ENCODE results near the gene ERN2.
"Not testable (repeated sequence)": the region's sequence is repeated elsewhere in the genome, so short reads cannot be mapped to it uniquely, and the experiment has no call there.

ERN2 gene

GRCh38 chr16:23712976-23713375, at the start of gene ERN2:
ERN2 (minus strand) TSS chr16:23713222; CDS start chr16:23713187, 35 bp downstream.
- no peak for DNase-seq

GRCh38 chr16:23757937-23758619, 45.1 kb upstream of the ERN2 start:
- no peak for DNase-seq

- no peak for DNase-seq
Measured at GRCh38 chr16:23757116-23757515, 44.1 kb upstream of the ERN2 start.

DNA sequence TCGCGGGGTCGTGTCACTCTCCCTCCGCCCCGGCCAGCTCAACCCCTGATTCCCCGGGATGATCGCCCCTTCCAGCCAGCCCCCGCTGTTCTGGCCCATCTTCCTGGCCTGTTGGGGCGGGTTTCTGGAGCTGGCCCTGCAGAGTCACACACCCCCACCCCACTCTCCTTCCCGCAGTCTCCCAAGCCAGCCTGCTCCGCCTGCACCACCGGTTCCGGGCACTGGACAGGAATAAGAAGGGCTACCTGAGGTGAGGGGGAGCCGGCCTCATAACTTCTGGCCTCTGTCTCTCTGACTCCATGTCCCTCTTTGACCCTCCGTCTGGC, 42.4 kb upstream of the ERN2 start:
- no peak for DNase-seq

DNA sequence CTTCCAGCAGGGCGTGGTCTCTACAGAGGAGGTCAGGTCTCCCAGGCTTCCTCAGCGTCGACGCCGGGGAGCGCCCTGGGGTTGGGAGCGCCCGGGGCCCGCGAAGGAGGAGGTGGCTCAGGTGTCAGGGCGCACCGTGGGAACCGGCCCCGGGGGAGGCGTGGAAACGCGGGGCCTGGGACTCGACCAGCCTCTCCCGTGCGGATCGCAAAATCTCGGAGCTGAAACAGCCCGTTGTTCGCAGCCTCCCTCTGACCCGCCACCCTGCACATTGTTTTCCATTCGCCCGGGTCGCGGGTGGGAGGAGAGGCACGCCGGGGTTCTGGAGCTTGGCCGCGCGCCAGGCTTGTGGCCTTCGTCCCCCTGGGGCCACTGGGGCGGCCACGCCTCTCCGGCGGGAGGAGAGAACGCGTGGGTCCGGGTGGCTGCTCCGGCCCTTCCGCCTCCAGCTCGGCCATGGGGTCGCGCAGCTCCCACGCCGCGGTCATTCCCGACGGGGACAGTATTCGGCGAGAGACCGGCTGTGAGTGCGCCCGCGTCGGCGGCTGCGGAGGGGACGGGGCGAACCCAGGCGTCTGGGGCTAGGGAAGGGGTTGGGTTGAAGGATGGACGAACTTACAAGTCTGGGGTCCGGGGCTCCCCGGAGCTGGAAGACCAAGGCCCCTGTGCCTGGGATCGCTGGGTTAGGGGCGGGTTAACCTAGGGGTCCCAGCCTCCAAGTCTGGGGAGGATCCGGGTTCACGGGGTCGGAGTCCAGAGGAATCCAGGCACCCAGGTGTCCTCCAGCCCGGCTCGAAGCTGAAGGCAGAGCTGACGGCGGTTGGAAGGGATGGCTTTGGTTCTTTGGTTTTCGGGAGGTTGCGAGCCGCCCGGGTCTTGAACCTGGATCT, 41.8 kb upstream of the ERN2 start, which contains the start of gene CHP2:
Gene CHP2 (plus strand): TSS at position 433 of the 890 bp plus-strand sequence. CDS start 24 bp downstream, at position 457.
- no peak for DNase-seq

DNA sequence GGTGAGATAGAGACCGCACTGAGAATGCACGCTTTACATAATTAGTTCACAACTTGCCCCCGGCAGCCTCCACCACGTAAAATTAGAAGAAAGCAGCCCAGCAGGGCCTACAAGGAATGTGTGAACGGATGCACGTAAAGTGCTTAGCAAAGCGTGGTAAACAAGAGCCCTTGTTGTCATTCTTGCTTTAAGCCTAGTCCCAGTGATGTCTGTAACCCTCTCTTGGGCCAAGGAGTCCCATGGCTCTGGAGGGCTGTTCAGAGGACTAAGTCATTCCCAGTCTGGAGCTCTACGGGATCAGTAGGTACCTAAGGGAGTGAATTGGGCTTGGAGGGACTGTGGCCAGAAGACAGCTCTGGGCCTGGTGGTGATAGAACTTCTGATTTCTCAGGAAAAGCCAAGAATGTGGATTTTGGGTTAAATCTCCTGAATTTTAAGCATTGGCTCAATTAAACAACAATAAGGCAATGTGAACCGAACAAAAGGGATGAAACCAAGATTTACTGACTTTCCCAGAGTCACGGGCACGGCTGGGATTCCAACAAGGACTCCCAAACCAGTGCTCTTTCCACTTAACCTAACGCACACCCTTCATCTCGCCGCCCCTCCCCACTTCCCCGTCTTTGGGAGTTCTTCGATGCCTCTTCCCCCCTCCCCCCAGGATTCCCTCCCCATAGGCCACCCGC, 41.0 kb upstream of the ERN2 start:
- no peak for DNase-seq

- not testable (repeated sequence) for DNase-seq
Measured at GRCh38 chr16:23751053-23751452, 38.0 kb upstream of the ERN2 start.

- no peak for DNase-seq
Measured at GRCh38 chr16:23748630-23749029, 35.6 kb upstream of the ERN2 start.

- DNase-seq: no peak
Measured at GRCh38 chr16:23745263-23745662, 32.2 kb upstream of the ERN2 start.

- DNase-seq: no peak
Measured at GRCh38 chr16:23742766-23743165, 29.7 kb upstream of the ERN2 start.

- DNase-seq: no peak
Measured at GRCh38 chr16:23741675-23742303, 28.8 kb upstream of the ERN2 start.

- DNase-seq: no peak
Measured at GRCh38 chr16:23739516-23739915, 26.5 kb upstream of the ERN2 start.

- not testable (repeated sequence) for DNase-seq
Measured at GRCh38 chr16:23737423-23738028, 24.5 kb upstream of the ERN2 start.

GRCh38 chr16:23734176-23734893, 21.3 kb upstream of the ERN2 start:
- no peak for DNase-seq

DNA sequence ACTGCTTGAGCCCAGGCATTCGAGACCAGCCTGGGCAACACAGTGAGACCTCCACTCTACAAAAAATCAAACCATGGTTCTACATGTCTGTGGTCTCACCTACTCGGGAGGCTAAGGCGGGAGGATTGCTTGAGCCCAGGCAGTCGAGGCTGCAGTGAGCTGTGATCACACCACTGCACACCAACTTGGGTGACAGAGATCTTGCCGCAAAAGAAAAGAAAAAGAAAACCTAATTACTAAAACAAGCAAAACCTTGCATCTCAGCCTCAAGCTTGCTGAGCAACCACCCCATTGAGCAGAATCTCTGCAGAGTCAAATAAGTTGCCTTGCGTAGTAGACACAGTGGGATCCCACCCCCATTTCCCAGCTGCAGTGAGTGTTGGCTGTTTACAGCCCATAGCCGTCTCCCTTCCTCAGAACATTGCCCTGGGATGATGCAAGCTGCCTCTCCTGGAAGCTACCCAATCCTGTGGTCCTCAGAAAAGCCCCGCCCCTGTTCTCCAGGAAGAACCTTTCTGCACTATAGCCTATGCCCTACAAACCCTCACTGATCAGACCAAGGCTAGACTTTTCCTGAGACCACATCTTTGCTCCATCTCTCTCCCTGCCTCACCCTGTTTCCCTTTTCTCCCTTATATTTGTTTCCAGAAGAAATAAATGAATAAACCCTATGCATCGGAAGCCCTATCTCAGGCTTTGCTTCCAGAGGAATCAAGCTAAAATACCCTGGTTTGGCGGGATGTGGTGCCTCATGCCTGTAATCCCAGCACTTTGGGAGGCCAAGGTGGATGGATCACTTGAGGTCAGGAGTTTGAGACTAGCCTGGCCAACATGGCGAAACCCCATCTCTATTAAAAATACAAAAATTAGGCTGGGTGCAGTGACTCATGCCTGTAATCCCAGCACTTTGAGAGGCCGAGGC, 16.7 kb upstream of the ERN2 start:
- DNase-seq: no peak

- DNase-seq: no peak
Measured at GRCh38 chr16:23728112-23728477, 15.1 kb upstream of the ERN2 start.

GRCh38 chr16:23726710-23727109, 13.7 kb upstream of the ERN2 start:
- DNase-seq: no peak

DNA sequence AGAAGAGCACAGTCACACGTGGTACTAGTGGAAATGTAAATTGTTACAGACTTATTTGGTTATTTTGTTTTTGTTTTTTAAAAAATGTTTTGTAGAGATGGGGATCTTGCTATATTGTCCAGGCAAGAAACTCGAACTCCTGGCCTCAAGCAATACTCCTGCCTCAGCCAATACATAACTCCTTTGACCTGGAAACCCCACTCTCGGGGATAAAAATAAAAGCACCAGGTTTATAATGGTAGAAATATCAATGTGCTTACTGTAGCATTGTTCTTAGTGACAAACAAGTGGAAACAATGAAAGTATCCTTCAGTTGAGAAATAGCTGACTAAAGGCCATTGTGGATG, 11.7 kb upstream of the ERN2 start:
- no peak for DNase-seq

- no peak for DNase-seq
Measured at GRCh38 chr16:23724096-23724784, 11.2 kb upstream of the ERN2 start.

- not testable (repeated sequence) for DNase-seq
Measured at GRCh38 chr16:23722613-23723240, 9.7 kb upstream of the ERN2 start.
